Lower leg skin (tissue), 4 donors: ENCODE results near the gene IFT172. TPM values are rescaled to one million over a fixed set of nuclear protein-coding genes. Genes with fewer than 3 reads are reported as not detected.

Experiments used
- DNase-seq, 2 donors: peaks; one replicate each; pipeline ENCODE4 v3.0.0-alpha.2; 2019; ENCODE audit warnings: low spot score in 2 of 2
- H3K4me3 ChIP-seq: fragments of 200-600 bp; sonication (generic); 2 replicates; pipeline ENCODE4 v1.5.1; 2017; ENCODE audit warnings: mild to moderate bottlenecking, low read depth; ENCODE audit not compliant: poor library complexity, severe bottlenecking
- CTCF ChIP-seq, 3 donors: fragments of 450-650 bp; IDR thresholded peaks; one replicate each; pipeline ENCODE4 v1.5.1; 2016; ENCODE audit warnings: antibody characterized with exemption in 3 of 3, mild to moderate bottlenecking in 3 of 3, moderate library complexity in 2 of 3
- POLR2A ChIP-seq, 2 donors: fragments of 450-650 bp; IDR thresholded peaks; one replicate each; pipeline ENCODE4 v1.6.1; 2016 to 2017; ENCODE audit warnings: antibody characterized with exemption in 2 of 2, mild to moderate bottlenecking in 1 of 2, moderate library complexity in 1 of 2
- WGBS, 2 donors: methylation state at CpG; one replicate each; pipeline ENCODE4 v1.1.5; 2018; 5-methylcytosine and 5-hydroxymethylcytosine counted together
- intact Hi-C: fragments of 100-400 bp; cut with DNase I; formaldehyde crosslinking; loops from one replicate; pipeline ENCODE4 v1.15.0; 2023; ENCODE audit warnings: low total_unique reads
- total RNA-seq, 4 donors: library from RNA; depleted of rRNA; stranded (reverse); fragments of >200 nt; gene quantifications; one replicate each; pipeline ENCODE4 v1.1.0, GENCODE V29; 2016

IFT172 gene
- total RNA-seq, 4 donors from 2014 or later: 13.2 to 18.8 (median 14.4) TPM

GRCh38 chr2:27451095-27451494 lies 38.4 kb downstream of the IFT172 start:
- intact Hi-C loops: no loop called here
- WGBS, 2 donors: 88 to 91% methylated on average over 1 of the region's 1 CpG
- DNase-seq: no peak
- TF ChIP-seq CTCF (IDR thresholded peaks at IDR 0.05) (no peak), POLR2A (IDR thresholded peaks at IDR 0.05) (no peak)
- H3K4me3 ChIP-seq: no peak overlapping the region

- intact Hi-C loops: no loop called here
- TF ChIP-seq POLR2A (IDR thresholded peaks at IDR 0.05) (no peak), CTCF (IDR thresholded peaks at IDR 0.05) (no peak)
These were observed 41.2 kb downstream of the IFT172 start for GRCh38 chr2:27448381-27448780.

DNA sequence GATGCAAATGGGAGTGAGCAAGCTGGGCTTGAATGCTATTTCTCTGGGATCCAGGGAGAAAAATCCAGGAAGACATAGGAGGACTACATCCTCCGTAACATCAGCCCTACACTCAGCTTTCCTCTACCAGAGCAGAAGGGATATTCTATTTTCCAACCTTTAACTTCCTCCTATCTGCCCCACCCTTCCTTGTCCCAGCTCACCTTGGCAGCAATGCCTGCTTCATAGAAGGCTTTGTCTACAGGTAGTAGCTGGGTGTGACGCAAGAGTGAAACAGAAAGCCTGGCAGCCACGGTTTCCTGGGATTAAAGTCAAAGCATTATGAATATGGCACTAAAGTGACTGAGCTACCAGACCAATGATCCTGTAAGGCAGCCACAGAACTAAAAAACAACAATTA lies 43.5 kb downstream of the IFT172 start:
- H3K4me3 ChIP-seq: no peak overlapping the region
- intact Hi-C loops: no loop called here
- DNase-seq: peak; percentile 65 to 87
- no peak for TF ChIP-seq POLR2A (IDR thresholded peaks at IDR 0.05)
- no peak for TF ChIP-seq CTCF (IDR thresholded peaks at IDR 0.05)
- WGBS, 2 donors: 46 to 59% methylated on average over 3 of the region's 3 CpGs

More at GRCh38 chr2:27448381-27448780, 41.2 kb downstream of the IFT172 start:
- 58 to 94% methylated on average over 3 of the region's 3 CpGs for WGBS, 2 donors
- no peak for DNase-seq
- no peak overlapping the region for H3K4me3 ChIP-seq

GRCh38 chr2:27445615-27446014 lies 43.9 kb downstream of the IFT172 start:
- no peak for DNase-seq
- intact Hi-C loops: no loop called here

DNA sequence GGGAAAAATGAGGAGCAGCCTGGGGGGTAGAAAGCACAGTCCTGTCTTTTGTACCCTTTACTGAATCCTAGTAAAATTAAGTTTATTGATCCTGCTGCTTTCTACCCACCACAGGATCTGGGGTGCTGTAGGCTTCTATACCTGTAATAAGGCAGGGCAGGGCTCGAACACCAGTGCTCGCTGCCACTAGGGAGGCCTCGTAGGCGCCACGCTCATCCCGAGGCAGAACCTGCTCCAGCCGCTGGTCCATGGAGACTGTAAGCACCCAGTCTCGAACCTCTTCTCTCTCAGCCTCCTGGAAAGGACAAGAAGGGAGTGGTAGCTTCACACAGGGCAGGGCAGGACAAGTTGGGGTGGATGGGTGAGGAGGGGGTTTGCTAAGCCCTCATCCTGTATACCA lies 44.4 kb downstream of the IFT172 start:
- no peak overlapping the region for H3K4me3 ChIP-seq
- WGBS, 2 donors: 79 to 94% methylated on average over 8 of the region's 8 CpGs
- DNase-seq: no peak
- intact Hi-C loops: no loop called here
- no peak for TF ChIP-seq CTCF (IDR thresholded peaks at IDR 0.05)
- TF ChIP-seq POLR2A (IDR thresholded peaks at IDR 0.05): no peak

More at GRCh38 chr2:27445615-27446014, 43.9 kb downstream of the IFT172 start:
- TF ChIP-seq POLR2A (IDR thresholded peaks at IDR 0.05): no peak
- TF ChIP-seq CTCF (IDR thresholded peaks at IDR 0.05): no peak
- H3K4me3 ChIP-seq: no peak overlapping the region
- WGBS, 2 donors: 49 to 65% methylated on average over 8 of the region's 8 CpGs

GRCh38 chr2:27442920-27443282 lies 46.6 kb downstream of the IFT172 start:
- DNase-seq: no peak
- no peak for TF ChIP-seq POLR2A (IDR thresholded peaks at IDR 0.05)
- TF ChIP-seq CTCF (IDR thresholded peaks at IDR 0.05): no peak
- no peak overlapping the region for H3K4me3 ChIP-seq
- intact Hi-C loops: no loop called here
- 68 to 70% methylated on average over 6 of the region's 6 CpGs for WGBS, 2 donors
